SIG-M5 (cell line): ENCODE data around the gene CCDC167.
"Not testable (repeated sequence)": the region's sequence is repeated elsewhere in the genome, so short reads cannot be mapped to it uniquely, and the experiment has no call there.

ENCODE experiments used
- DNase-seq: peaks from one replicate; lab custom pipeline; 2025; lab: John Stamatoyannopoulos, UW

The CCDC167 gene

DNA sequence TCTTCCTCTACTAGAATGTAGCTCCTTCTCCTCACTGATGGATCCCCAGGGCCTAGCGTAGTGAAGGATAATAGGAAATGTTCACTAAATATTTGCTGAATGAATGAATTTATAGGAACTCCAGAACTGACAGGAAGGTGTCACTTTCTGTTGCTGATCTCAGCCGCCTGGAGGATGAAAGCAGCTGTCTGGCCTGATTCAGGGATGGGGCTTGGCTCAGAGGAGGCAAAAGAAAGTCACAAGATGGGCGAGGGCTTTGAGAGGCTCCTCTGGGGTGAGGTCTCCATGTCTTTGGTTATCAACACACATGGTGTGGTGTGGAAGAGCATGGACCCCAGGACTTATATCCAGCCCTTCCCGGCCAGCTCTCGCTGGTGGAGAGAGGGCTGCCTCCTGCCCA is 11.5 kb upstream of the CCDC167 start:
- no peak for DNase-seq

DNA sequence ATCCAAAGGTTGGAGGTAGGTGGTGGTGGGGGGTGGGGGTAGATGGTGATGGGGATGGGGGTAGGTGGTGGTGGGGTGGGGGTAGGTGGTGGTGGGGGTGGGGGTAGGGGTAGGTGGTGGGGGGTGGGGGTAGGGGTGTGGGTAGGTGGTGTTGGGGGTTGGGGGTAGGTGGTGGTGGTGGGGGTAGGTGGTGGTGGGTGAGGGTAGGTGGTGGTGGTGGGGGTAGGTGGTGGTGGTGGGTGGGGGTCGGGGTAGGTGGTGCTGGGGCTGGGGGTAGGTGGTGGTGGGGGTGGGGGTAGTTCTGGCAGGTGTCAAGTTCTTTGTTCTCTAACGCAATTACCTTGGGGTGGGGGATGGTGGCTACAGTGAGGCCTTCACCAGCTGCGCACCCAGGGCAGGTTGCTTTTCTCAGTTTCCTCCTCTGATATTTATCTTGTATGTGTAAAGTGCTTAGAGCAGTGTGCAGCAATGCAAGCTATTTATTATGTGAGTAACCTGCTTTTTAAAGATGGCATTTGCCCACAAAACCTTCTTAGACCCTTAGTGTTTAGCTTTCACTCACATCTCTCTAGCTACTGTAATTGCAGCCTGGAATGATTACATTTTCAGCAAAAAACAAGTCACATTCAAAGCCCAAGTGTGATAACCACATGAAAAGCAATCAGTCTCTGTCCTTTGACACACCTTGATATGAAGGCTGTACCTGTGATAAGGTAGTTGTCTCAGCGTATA is 8.2 kb upstream of the CCDC167 start:
- DNase-seq = no peak

GRCh38 chr6:37507077-37507476 is 7.4 kb upstream of the CCDC167 start:
- DNase-seq = no peak

- DNase-seq = no peak
Measured at GRCh38 chr6:37506479-37506878, 6.8 kb upstream of the CCDC167 start.

DNA sequence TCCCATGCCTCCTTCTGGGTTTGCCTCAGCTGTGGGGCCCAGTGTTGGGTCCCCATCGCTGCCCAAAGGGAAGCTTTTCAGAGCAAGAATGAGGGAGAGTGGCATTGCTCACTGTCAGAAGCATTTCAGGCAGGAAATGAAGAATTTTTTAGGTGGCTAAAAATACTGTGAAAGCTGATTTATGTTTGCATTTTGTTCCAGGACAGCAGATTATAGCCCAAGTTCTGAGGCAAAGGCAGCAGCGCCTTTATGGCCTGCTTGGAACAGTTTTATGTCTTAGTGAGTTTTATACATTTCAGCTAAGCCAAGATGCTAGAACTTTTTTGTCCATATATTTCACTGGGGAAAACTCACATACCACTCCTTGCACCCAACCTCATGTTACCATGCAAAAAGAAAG is 4.3 kb upstream of the CCDC167 start:
- no peak for DNase-seq

GRCh38 chr6:37503309-37503965 is 3.7 kb upstream of the CCDC167 start:
- DNase-seq = no peak

- DNase-seq = no peak
Measured at GRCh38 chr6:37502703-37503291, 3.1 kb upstream of the CCDC167 start.

GRCh38 chr6:37501632-37502491 is 2.2 kb upstream of the CCDC167 start:
- DNase-seq = no peak

DNA sequence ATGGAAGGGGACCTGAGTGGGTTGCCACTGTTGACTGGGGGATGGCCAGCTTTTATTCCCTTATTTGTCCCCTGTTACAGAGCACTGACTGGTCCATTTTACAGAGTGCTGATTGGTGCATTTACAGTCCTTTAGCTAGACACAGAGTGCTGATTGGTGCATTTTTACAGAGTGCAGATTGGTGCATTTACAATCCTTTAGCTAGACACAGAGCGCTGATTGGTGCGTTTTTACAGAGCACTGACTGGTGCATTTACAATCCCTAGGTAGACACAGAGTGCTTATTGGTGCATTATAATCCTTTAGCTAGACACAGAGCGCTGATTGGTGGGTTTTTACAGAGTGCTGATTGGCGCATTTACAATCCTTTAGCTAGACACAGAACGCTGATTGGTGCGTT is 1.2 kb upstream of the CCDC167 start:
- not testable (repeated sequence) for DNase-seq

- no peak for DNase-seq
Measured at GRCh38 chr6:37500294-37500608, 558 bp upstream of the CCDC167 start.

- DNase-seq = no peak
Measured at GRCh38 chr6:37496951-37497885, 2.5 kb downstream of the CCDC167 start.

DNA sequence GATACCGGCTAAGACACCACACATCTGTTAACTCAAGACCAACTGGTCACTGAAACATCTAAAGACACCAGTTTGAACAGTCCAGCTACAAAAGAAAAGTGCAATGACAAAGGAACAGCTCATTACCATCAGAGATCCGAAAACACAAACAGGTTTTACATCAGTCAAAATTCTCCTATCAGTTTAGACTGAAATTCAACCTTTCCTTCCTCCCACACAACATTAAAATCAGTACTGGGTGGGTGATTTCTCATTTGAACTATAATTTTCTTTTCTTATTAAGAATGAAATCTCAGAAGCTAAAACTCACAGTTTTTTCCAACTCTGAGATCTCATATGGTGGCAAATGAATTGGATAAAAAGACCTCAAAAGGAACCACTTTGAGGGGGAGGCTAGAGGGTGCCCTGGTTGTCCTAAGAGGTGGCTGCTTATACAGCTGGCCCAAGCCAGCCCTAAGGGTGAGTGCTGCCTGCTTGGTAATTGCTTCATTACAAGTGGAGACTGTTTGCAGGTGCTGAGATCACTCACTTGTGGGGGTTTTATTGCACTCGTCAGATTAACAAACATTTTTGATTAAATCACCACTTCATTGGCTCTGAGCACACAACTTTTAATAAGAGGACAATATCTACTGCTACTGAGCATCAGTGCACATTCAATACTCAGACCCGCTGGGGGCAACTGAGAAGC is 4.3 kb downstream of the CCDC167 start:
- DNase-seq = no peak

- DNase-seq = no peak
Measured at GRCh38 chr6:37493661-37493995, 6.1 kb downstream of the CCDC167 start.

DNA sequence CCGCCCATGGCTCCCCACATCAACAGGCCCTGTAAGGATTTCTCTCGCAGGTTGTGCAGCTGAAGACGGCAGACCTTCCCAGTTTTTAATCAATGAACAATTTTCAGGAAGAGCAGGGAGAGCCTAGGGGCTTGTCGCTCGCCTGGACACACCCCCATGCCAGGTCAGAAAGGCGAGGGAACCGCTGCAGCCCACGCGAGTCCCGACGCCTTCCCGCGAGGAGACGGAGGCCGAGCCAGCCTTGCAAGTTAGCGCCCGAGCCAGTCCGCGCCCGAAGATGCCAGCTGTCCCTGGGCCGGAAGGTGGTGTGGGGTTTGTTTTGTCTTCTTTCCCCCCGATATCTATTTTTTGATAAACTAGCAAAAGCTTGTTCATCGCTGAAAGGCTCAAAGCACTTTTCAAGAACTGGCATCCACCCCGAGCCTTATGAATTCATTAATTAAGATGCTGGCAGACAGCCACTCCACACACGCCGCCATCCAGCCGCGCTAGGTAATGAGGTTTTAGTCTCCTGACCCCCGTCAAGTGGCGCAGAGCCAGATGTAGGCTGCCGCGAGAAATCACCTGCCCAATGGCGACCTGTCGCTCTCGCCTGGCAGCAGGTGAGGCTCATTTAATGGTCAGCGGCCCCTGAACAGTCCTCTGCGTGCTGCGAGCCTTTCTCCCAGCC is 6.6 kb downstream of the CCDC167 start:
- no peak for DNase-seq

DNA sequence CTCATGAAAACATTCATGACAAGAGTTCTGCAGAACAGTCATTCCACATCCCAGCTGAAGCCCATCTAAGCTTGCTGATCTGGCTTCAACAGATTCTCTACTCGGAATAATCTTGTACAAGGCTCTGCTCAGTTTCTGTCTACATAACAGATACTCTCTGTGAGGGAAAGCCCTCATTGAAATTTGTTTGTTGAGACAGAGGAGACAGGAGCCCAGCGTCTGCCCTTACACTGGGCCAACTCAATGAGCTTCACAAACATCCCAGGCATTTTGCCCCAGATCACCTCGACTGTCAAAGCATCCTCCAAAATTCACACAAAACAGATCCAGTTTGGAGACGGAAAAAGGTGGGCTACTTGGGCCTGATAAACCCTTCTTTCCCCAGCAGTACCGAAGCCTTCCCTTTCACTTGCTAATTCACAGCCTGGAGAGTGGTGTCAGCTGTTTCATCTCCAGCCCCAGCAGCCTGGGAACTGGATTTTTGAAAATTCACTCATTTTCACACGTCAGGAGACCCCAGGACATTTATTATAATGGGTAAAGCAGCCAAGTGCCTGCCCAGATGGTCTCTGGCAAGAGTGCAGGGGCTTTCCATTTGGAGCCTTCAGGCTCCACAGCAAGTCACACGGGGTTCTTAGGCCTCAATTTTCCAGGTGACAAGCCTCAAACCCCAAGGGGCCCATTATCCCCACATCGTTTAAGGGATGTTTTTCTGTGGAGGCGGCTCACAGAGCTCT is 7.3 kb downstream of the CCDC167 start:
- no peak for DNase-seq

DNA sequence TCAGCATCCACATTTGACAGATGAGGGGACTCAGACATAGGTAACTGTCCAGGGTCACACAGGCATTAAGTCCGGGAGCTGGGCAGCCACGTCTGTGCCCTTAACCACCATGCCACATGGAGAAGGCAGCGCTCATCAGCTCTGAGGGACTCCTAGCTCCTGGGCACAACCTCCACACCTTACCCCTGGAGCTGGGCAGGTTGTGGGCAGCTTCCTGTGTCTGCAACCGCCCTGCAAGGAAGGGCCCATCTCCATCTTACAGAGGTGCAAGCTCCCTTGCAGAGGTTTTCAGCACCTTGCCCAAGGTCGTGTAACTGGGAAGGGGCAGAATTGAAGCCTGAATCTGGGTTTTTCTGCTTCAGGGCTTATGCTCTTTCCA is 7.9 kb downstream of the CCDC167 start:
- no peak for DNase-seq

DNA sequence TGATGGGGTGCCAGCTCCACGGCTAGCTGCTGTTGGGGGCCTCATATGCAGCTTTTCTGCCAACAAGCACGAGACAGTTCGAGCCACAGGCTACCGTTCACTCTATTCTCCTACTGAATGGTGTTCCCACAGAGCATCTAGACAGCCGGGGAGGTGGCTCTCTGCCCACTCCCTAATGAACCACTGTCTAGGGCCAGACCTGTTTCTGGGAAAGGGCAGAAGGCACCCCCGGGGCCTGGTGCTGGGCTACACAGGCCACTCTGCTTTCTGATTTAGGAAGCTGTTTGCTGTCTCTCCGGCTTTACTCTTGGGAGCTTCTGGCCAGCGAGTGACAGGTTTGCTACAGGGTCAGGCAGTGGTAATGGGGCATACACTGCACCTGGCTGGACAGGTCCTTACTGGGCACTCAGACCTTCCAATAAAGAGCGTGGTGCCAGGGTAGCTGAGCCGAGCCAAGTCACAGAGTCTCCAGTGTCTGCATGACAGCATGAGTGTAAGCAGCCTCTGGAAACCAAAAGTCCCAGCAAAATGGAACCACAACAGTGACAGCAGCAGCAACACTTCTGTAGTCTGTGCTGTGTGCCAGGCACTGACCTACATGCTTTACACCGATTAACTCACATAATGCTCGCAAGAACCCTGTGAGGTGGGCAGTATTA is 8.4 kb downstream of the CCDC167 start:
- no peak for DNase-seq

DNA sequence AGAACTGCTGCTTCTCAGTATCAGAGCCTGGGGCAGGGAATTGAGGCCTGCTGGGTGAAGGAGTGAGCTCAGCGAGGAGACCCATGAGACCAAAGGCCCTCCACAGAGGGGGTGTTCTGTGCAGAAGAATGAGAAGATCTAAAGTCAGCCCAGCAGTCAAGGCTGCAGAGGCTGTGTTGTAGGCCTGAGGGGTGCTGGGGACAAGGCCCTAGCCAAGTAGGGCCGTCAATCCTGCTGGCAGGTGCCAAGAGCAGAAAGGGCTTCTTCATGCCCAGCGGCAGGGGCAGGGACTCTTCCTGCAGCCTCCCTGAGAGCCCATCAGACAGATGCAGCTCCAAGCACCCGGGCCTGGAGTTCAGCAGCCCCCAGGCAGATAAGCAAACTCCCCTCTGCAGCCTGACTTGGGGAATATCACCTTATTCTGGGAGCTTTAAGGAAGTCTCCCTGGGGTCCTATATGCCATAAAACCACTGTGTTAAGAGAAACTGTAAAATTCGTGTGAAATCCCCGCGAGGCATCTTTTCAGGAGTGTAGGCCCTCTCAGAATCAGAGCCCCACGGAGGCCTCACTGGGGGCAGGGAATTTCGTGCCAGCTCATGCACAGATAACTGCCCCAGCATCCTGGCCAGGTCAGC is 9.0 kb downstream of the CCDC167 start:
- DNase-seq = no peak
